SJSA1 (cell line): ENCODE data around the gene DLG2. TPM values are rescaled to one million over a fixed set of nuclear protein-coding genes. Genes with fewer than 3 reads are reported as not detected.
"Not testable (repeated sequence)": the region's sequence is repeated elsewhere in the genome, so short reads cannot be mapped to it uniquely, and the experiment has no call there.

ENCODE experiments used
- DNase-seq, 2 experiments: peaks; one replicate each; pipeline ENCODE4 v3.0.0-alpha.2; 2015 to 2020; ENCODE audit warnings: low spot score in 2 of 2, low read depth in 1 of 2
- H3K27ac ChIP-seq: fragments of 250-450 bp; sonication (Bioruptor Pico); 2 replicates; pipeline ENCODE4 v1.5.1; 2020; ENCODE audit warnings: mild to moderate bottlenecking, moderate library complexity
- H3K27me3 ChIP-seq: fragments of 250-450 bp; sonication (Bioruptor Pico); replicated peaks from 2 replicates; pipeline ENCODE4 v1.5.1; 2020; ENCODE audit warnings: mild to moderate bottlenecking, moderate library complexity
- H3K36me3 ChIP-seq: fragments of 250-450 bp; sonication (Bioruptor Pico); 2 replicates; pipeline ENCODE4 v1.5.1; 2020; ENCODE audit warnings: mild to moderate bottlenecking
- H3K4me1 ChIP-seq: fragments of 250-450 bp; sonication (Bioruptor Pico); replicated peaks from 2 replicates; pipeline ENCODE4 v1.6.1; 2021; ENCODE audit warnings: mild to moderate bottlenecking
- H3K4me3 ChIP-seq: fragments of 250-450 bp; sonication (Bioruptor Pico); 2 replicates; pipeline ENCODE4 v1.5.1; 2020; ENCODE audit warnings: mild to moderate bottlenecking
- H3K9me3 ChIP-seq: fragments of 250-450 bp; sonication (Bioruptor Pico); replicated peaks from 2 replicates; pipeline ENCODE4 v1.5.1; 2020; ENCODE audit warnings: mild to moderate bottlenecking
- total RNA-seq: library from RNA; depleted of rRNA; stranded (reverse); fragments of >200 nt; shearing (Covaris generic); gene quantifications from 2 replicates; pipeline ENCODE4 v1.2.3, GENCODE V29; 2014

The DLG2 gene
- total RNA-seq, 1 experiment from 2014 or later = 0.13 TPM

DNA sequence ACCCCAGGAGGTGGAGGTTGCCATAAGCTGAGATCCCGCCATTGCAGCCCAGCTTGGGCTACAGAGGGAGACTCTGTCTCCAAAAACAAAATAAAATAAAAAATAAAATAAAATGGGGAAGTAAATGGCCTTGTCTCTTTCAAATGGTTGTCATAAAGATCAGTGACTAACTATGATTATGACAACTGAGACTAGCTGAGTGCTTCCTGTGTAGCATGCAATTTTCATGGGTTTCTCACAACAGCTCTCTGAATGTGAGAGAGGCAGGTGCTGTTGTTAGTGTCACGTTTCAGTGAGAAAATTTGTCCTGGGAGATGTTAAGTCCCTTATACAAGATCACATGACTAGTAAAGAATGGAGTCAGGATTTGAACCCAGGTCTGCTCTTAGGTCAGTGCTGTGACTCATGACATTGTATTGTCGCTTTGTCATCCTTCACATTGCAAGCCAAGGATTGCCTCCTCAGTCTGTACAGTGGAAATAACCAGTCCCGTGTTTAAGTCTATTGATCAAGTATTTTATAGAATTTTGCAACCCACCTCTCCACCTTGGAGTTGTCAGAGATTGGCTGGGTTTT lies 2177.7 kb downstream of the DLG2 start:
- DNase-seq = no peak
- Histone ChIP-seq H3K9me3 (no peaks in the 10 kb centered on the region), H3K36me3 (no peaks in the 10 kb centered on the region)

GRCh38 chr11:83448686-83449085 lies 2178.5 kb downstream of the DLG2 start:
- no peaks in the 10 kb centered on the region for H3K36me3 ChIP-seq
- H3K9me3 ChIP-seq = no peaks in the 10 kb centered on the region
- H3K27ac ChIP-seq = no peak overlapping the region
- H3K27me3 ChIP-seq = no peaks in the 10 kb centered on the region
- H3K4me1 ChIP-seq = no peaks in the 10 kb centered on the region
- no peak overlapping the region for H3K4me3 ChIP-seq
- DNase-seq = no peak

More for the DNA sequence above, 2177.7 kb downstream of the DLG2 start:
- Histone ChIP-seq H3K4me3 (no peak overlapping the region), H3K4me1 (no peaks in the 10 kb centered on the region), H3K27ac (no peak overlapping the region), H3K27me3 (no peaks in the 10 kb centered on the region)

DNA sequence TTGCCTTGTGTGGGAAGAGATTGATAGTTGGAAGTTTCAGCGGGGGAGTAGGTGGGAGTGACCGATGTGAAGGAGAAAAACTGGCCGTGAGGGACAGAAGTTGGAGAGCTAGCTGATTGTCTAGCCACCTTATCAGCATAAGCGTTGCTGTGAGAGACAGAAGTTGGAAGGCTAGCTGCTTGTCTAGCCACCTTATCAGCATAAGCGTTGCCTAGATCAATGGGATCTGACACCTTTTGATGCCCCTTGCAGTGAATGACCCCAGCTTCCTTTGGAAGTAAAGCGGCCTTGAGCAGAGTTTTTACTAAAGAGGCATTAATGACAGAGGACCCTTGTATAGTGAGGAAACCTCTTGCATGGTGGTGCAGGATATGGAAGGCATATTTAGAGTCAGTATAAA lies 2183.3 kb downstream of the DLG2 start:
- not testable (repeated sequence) for H3K9me3 ChIP-seq, H3K27ac ChIP-seq, H3K36me3 ChIP-seq, H3K4me3 ChIP-seq, DNase-seq, H3K4me1 ChIP-seq, H3K27me3 ChIP-seq

DNA sequence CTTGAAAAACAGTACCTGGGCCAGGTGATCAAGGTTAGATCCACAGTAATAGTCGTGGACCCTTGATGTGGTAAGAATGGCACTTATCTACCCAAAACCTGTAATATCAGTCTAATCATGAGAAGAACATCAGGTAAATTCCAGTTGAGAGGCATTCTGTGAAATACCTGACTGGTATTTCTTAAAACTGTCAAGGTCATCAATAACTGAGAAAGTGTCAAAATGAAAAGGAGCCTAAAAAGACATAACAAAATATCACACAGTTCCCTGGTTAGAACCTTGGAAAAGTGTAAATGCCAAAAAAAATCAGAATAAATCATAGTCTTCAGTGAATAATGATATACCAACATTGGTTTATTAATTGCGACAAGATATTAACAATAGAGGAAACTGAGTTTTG lies 2185.5 kb downstream of the DLG2 start:
- no peak for DNase-seq
- Histone ChIP-seq H3K4me1 (no peaks in the 10 kb centered on the region), H3K4me3 (no peak overlapping the region), H3K36me3 (no peaks in the 10 kb centered on the region), H3K27ac (no peak overlapping the region), H3K27me3 (no peaks in the 10 kb centered on the region), H3K9me3 (no peaks in the 10 kb centered on the region)

DNA sequence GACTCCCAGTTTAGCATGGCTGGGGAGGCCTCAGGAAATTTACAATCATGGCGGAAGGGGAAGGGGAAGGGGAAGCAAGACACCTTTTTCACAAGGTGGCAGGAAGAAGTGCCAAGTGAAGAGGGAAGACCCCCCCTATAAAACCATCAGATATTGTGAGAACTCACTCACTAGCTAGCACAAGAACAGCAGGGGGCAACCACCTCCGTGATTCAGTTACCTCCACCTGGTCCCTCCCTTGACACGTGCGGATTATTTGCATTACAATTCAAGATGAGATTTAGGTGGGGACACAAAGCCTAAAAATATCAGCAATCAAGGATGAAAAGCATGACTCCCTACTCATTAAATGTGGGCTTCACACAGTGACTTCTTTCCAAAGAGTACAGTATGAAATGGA lies 2186.0 kb downstream of the DLG2 start:
- no peaks in the 10 kb centered on the region for H3K27me3 ChIP-seq
- no peaks in the 10 kb centered on the region for H3K9me3 ChIP-seq
- H3K4me1 ChIP-seq = no peaks in the 10 kb centered on the region
- H3K4me3 ChIP-seq = no peak overlapping the region
- DNase-seq = no peak
- H3K27ac ChIP-seq = no peak overlapping the region
- H3K36me3 ChIP-seq = no peaks in the 10 kb centered on the region

GRCh38 chr11:83438438-83438837 lies 2188.7 kb downstream of the DLG2 start:
- Histone ChIP-seq H3K36me3 (no peaks in the 10 kb centered on the region), H3K27me3 (no peaks in the 10 kb centered on the region), H3K27ac (no peak overlapping the region), H3K4me3 (no peak overlapping the region), H3K4me1 (no peaks in the 10 kb centered on the region), H3K9me3 (no peaks in the 10 kb centered on the region)
- DNase-seq = no peak

DNA sequence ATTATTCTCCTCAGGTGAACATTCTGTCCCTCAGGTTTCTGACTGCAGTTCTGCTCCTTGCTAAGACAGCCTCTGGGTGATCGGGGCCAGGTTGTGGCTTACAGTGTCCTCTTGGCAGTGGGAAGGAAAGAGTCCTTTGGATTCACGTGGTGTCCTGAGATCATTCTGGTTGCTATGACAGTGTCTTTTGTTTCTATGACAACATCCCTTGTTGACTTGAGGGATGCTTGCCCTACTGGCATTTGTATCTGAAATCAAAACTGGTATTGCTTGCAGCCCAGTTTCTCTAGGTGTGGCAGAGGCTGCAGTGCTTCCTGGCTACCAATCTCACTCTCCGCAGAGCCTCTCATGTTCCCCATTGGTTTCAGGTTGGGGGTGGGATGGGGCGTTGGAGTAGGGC lies 2189.2 kb downstream of the DLG2 start:
- H3K4me1 ChIP-seq = no peaks in the 10 kb centered on the region
- no peak overlapping the region for H3K4me3 ChIP-seq
- H3K27ac ChIP-seq = no peak overlapping the region
- H3K9me3 ChIP-seq = no peaks in the 10 kb centered on the region
- no peak for DNase-seq
- no peaks in the 10 kb centered on the region for H3K36me3 ChIP-seq
- H3K27me3 ChIP-seq = no peaks in the 10 kb centered on the region

DNA sequence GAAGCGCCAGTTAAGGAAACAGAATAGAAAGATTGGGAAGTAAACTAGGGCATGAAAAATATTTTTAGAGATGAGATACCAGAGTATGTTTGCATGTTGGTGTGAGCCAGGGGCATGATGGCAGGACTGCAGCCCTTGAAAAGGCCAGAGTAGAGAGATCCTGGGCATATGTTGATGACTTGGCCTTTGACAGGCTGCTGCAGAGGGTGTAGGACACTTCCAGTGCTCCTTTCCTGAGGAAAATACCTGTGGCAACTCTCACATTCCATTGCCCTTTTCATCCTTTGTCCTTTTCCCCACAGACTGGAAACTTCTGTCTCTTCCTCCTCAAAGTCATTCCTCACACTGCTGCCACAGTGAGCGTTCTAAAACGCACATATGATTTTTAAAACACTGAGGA lies 2190.3 kb downstream of the DLG2 start:
- Histone ChIP-seq H3K36me3 (no peaks in the 10 kb centered on the region), H3K27ac (no peak overlapping the region), H3K4me1 (no peaks in the 10 kb centered on the region), H3K27me3 (no peaks in the 10 kb centered on the region), H3K9me3 (no peaks in the 10 kb centered on the region), H3K4me3 (no peak overlapping the region)
- no peak for DNase-seq

DNA sequence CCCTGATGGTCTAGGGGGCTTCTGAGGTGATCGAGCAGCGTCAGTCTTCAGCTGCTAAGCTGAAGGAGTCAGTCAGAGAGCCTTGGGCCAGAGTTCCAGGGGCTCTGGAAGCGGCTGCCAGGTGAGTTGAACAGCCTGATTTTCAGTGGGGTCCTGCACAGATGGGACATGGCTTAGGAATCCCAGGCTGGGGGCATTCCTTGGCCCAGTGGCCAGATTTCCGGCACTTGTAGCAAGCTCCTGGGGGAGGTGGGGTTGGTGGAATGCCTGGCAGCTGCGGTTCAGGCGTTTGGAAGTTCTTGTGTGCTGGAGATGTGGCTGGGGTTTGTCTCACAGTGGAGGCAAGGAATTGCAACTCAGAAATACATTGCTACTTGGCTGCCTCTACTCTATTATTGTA lies 2192.3 kb downstream of the DLG2 start:
- not testable (repeated sequence) for DNase-seq, H3K4me1 ChIP-seq, H3K36me3 ChIP-seq, H3K27ac ChIP-seq, H3K9me3 ChIP-seq, H3K4me3 ChIP-seq, H3K27me3 ChIP-seq

GRCh38 chr11:83427943-83428342 lies 2199.2 kb downstream of the DLG2 start:
- Histone ChIP-seq H3K27ac (no peak overlapping the region), H3K9me3 (no peaks in the 10 kb centered on the region), H3K4me1 (no peaks in the 10 kb centered on the region), H3K27me3 (no peaks in the 10 kb centered on the region), H3K4me3 (no peak overlapping the region), H3K36me3 (no peaks in the 10 kb centered on the region)
- DNase-seq = no peak

GRCh38 chr11:83427501-83427900 lies 2199.6 kb downstream of the DLG2 start:
- H3K27me3 ChIP-seq = no peaks in the 10 kb centered on the region
- no peaks in the 10 kb centered on the region for H3K4me1 ChIP-seq
- no peak for DNase-seq
- no peak overlapping the region for H3K4me3 ChIP-seq
- no peaks in the 10 kb centered on the region for H3K9me3 ChIP-seq
- no peaks in the 10 kb centered on the region for H3K36me3 ChIP-seq
- H3K27ac ChIP-seq = no peak overlapping the region

DNA sequence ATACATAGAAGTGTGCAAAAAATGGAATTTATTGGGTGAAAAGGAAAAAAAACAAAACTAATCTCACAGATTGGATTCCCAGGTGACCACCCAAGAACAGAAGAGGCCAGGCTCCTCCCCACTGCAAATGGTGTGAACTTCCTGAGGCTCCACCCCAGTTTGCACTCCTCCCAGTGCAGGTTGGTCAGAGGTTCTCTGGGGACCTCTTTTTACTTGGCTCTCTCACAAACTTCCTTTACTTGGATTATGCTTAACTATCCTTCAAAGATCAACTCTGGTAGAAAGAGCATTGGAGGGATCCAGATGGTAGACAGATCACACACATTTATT lies 2202.0 kb downstream of the DLG2 start:
- Histone ChIP-seq H3K27me3 (no peaks in the 10 kb centered on the region), H3K27ac (no peak overlapping the region), H3K4me1 (no peaks in the 10 kb centered on the region), H3K9me3 (no peaks in the 10 kb centered on the region), H3K4me3 (no peak overlapping the region), H3K36me3 (no peaks in the 10 kb centered on the region)
- no peak for DNase-seq

GRCh38 chr11:83424376-83425136 lies 2202.6 kb downstream of the DLG2 start:
- H3K4me1 ChIP-seq = no peaks in the 10 kb centered on the region
- no peaks in the 10 kb centered on the region for H3K9me3 ChIP-seq
- no peak for DNase-seq
- H3K27ac ChIP-seq = no peak overlapping the region
- no peak overlapping the region for H3K4me3 ChIP-seq
- no peaks in the 10 kb centered on the region for H3K27me3 ChIP-seq
- no peaks in the 10 kb centered on the region for H3K36me3 ChIP-seq

DNA sequence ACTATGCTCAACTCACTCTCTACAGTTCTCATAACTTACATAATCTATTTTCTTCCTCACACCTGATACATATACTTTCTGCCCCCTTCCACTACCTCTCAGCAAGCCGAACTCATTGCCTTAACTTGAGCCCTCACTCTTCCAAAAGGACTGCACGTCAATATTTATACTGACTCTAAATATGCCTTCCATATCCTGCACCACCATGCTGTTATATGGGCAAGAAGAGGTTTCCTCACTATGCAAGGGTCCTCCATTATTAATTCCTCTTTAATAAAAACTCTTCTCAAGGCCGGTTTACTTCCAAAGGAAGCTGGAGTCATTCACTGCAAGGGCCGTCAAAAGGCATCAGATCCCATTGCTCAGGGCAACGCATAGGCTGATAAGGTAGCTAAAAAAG lies 2204.5 kb downstream of the DLG2 start:
- H3K27me3 ChIP-seq, H3K4me3 ChIP-seq, DNase-seq, H3K4me1 ChIP-seq, H3K9me3 ChIP-seq, H3K27ac ChIP-seq, H3K36me3 ChIP-seq: not testable (repeated sequence)
